K562 (cell line): ENCODE measurements around the gene ATG4D. TPM values are rescaled to one million over a fixed set of nuclear protein-coding genes. Genes with fewer than 3 reads are reported as not detected.

Source experiments
- ATAC-seq: fragments of 200-7000 bp; cut with Tn5 transposase; 3 replicates; pipeline ENCODE4 v1.9.1; 2020; ENCODE audit warnings: moderate library complexity
- BruUV-seq: library from RNA; stranded (reverse); fragments of 400-500 nt; replicated peaks from 2 replicates; lab custom pipeline; 2021; lab: Mats Ljungman, UMichigan
- CTCF ChIA-PET: fragments of 300-600 bp; formaldehyde crosslinking; extraction: SDS; loops from one replicate; lab custom pipeline; 2021; ENCODE audit warnings: low intra/inter-chr PET ratio; lab: Yijun Ruan, JAX
- POLR2A ChIA-PET: fragments of 300-600, 350-650 bp; sonication (Branson Sonifier 250); formaldehyde crosslinking; extraction: SDS; loops from one replicate; lab custom pipeline; 2021; ENCODE audit warnings: antibody characterized with exemption, inconsistent platforms; lab: Yijun Ruan, JAX
- DNase-seq, 4 experiments: peaks; one replicate each; pipeline versions ENCODE4 v3.0.0 to v3.0.0-alpha.2; 2011 to 2018; ENCODE audit warnings: low spot score in 3 of 4, mixed read lengths in 3 of 4; ENCODE audit errors: extremely low read depth in 1 of 4
- FAIRE-seq: peaks from 2 replicates; lab custom pipeline; 2011; peaks lifted over from hg19 to GRCh38; lab: Jason Lieb, UNC
- H2AFZ ChIP-seq: 2 replicates; pipeline ENCODE4 v1.6.0; 2011; ENCODE audit warnings: low read depth, low read length, control low read depth, inconsistent platforms
- H3K27ac ChIP-seq: fragments of 200-600 bp; 3 replicates; pipeline ENCODE4 v1.8.0; 2011; ENCODE audit warnings: low read depth, mild to moderate bottlenecking, control low read depth, inconsistent platforms, low read length, moderate library complexity, mixed read lengths; ENCODE audit errors: extremely low read depth
- H3K27me3 ChIP-seq, 2 experiments: fragments of 300-600 bp in 1 of 2; 2 replicates in 1 of 2; 3 replicates in 1 of 2; pipeline versions ENCODE4 v1.6.0 to v1.8.0; 2011; ENCODE audit warnings: inconsistent platforms in 2 of 2, low read length in 2 of 2, mild to moderate bottlenecking in 1 of 2, mixed read lengths in 1 of 2, moderate library complexity in 1 of 2; ENCODE audit not compliant: control insufficient read depth in 2 of 2, insufficient read depth in 2 of 2
- H3K36me3 ChIP-seq: fragments of 300-600 bp; 3 replicates; pipeline ENCODE4 v1.8.0; 2011; ENCODE audit warnings: mild to moderate bottlenecking, low read length, inconsistent platforms; ENCODE audit not compliant: control insufficient read depth, insufficient read depth
- H3K4me1 ChIP-seq, 2 experiments: fragments of 200-600 bp in 1 of 2; replicated peaks in 1 of 2; 2 replicates in 1 of 2; 3 replicates in 1 of 2; pipeline versions ENCODE4 v1.5.1 to v1.8.0; 2011; ENCODE audit warnings: inconsistent platforms in 2 of 2, low read length in 2 of 2, mild to moderate bottlenecking in 1 of 2, mixed read lengths in 1 of 2, moderate library complexity in 1 of 2; ENCODE audit not compliant: control insufficient read depth in 2 of 2, insufficient read depth in 2 of 2
- H3K4me2 ChIP-seq: 2 replicates; pipeline ENCODE4 v1.6.1; 2011; ENCODE audit warnings: low read length, control low read depth, inconsistent platforms, mixed read lengths; ENCODE audit not compliant: insufficient read depth
- H3K4me3 ChIP-seq: fragments of 200-600 bp; sonication (generic), shearing (Covaris generic); 2 replicates; pipeline ENCODE4 v1.5.1; 2016; ENCODE audit warnings: control low read depth, inconsistent platforms
- H3K79me2 ChIP-seq: fragments of 200-600 bp; 3 replicates; pipeline ENCODE4 v1.8.0; 2011; ENCODE audit warnings: low read length, inconsistent platforms; ENCODE audit not compliant: control insufficient read depth, insufficient read depth
- H3K9ac ChIP-seq, 2 experiments: 2 replicates each; pipeline versions ENCODE4 v1.6.0 to v1.6.1; 2011; ENCODE audit warnings: low read depth in 2 of 2, low read length in 2 of 2, control low read depth in 1 of 2, inconsistent platforms in 1 of 2, mild to moderate bottlenecking in 1 of 2, mixed read lengths in 1 of 2; ENCODE audit not compliant: insufficient read depth in 1 of 2
- H3K9me1 ChIP-seq: one replicate; pipeline ENCODE4 v1.6.0; 2011; ENCODE audit warnings: inconsistent platforms, mild to moderate bottlenecking, low read length, moderate library complexity; ENCODE audit not compliant: control insufficient read depth, insufficient read depth
- H3K9me3 ChIP-seq: replicated peaks from 2 replicates; pipeline ENCODE4 v1.5.1; 2011; ENCODE audit warnings: low read depth, low read length, inconsistent platforms; ENCODE audit not compliant: control insufficient read depth, insufficient read depth
- H4K20me1 ChIP-seq: replicated peaks from 2 replicates; pipeline ENCODE4 v1.6.1; 2011; ENCODE audit warnings: low read length, inconsistent platforms, mixed read lengths; ENCODE audit not compliant: control insufficient read depth, insufficient read depth
- JUN ChIP-seq, 2 experiments: sonication (generic) in 1 of 2; formaldehyde crosslinking in 1 of 2; IDR thresholded peaks; 2 replicates each; pipeline versions ENCODE4 v1.6.1 to v1.8.0; 2012 to 2022; ENCODE audit warnings: borderline replicate concordance in 2 of 2, mild to moderate bottlenecking in 2 of 2, improper control_type of control experiment in 1 of 2, low read depth in 1 of 2, low read length in 1 of 2, missing genetic modification reagents in 1 of 2
- SETDB1 ChIP-seq: IDR thresholded peaks from one replicate; pipeline ENCODE4 v1.6.1; 2012; ENCODE audit warnings: low read length, control low read depth, inconsistent platforms
- ZNF316 ChIP-seq: fragments of 450-650 bp; IDR thresholded peaks from 2 replicates; pipeline ENCODE4 v1.6.1; 2016
- WGBS: fragments of 100-300 bp; shearing (Covaris generic); methylation state at CpG from one replicate; pipeline ENCODE4 v1.1.6; 2016; ENCODE audit warnings: low coverage, mixed read lengths; ENCODE audit not compliant: insufficient coverage; ENCODE audit errors: missing lambda C conversion rate; 5-methylcytosine and 5-hydroxymethylcytosine counted together
- in situ Hi-C: fragments of 300-500 bp; cut with MboI; formaldehyde crosslinking; loops from 4 replicates; pipeline ENCODE4 v1.15.0; 2018; ENCODE audit warnings: inconsistent platforms, mixed read lengths
- intact Hi-C: fragments of 100-400 bp; cut with micrococcal nuclease; formaldehyde crosslinking; loops from 2 replicates; pipeline ENCODE4 v1.14.2; 2022
- polyA plus RNA-seq, 8 experiments: library from polyadenylated mRNA; depleted of rRNA in 4 of 8; stranded (reverse) in 5 of 8; unstranded in 3 of 8; fragments of >200 nt; fragmentation: Nextera tagmentation in 2 of 8; fragmentation: Illumina TruSeq in 1 of 8; extraction: Ambion mirVana in 2 of 8; extraction: Trizol in 1 of 8; gene quantifications; 2 replicates each; pipeline versions ENCODE4 v1.2.1 to v1.2.3, GENCODE V29; 2011 to 2014; ENCODE audit warnings: inconsistent platforms in 1 of 8, missing spikeins in 1 of 8
- total RNA-seq, 7 experiments: library from RNA; depleted of rRNA in 6 of 7; stranded (reverse); fragments of >200 nt in 6 of 7; fragmentation: Illumina TruSeq in 2 of 7; extraction: Trizol in 2 of 7; gene quantifications; 2 replicates each; pipeline versions ENCODE4 v1.2.1 to v1.2.3, GENCODE V29; 2011 to 2021; ENCODE audit warnings: low replicate concordance in 1 of 7
- TF ChIP-seq, protein P1 (sequence below): fragments of 250-450 bp; sonication (Bioruptor Pico); IDR thresholded peaks from 2 replicates; pipeline ENCODE4 v1.5.0; 2020; ENCODE audit warnings: mild to moderate bottlenecking, borderline replicate concordance
- TF ChIP-seq, protein P2 (sequence below): fragments of 250-450 bp; sonication (Bioruptor Pico); IDR thresholded peaks from 2 replicates; pipeline ENCODE4 v1.5.0; 2022; ENCODE audit warnings: mild to moderate bottlenecking

Gene ATG4D
- total and polyA plus RNA-seq, 9 of the 15 experiments (the other 6 are each of a cell fraction or from before 2014, with no cell fraction given) = 0.51 to 66.1 (median 22.9) TPM

DNA sequence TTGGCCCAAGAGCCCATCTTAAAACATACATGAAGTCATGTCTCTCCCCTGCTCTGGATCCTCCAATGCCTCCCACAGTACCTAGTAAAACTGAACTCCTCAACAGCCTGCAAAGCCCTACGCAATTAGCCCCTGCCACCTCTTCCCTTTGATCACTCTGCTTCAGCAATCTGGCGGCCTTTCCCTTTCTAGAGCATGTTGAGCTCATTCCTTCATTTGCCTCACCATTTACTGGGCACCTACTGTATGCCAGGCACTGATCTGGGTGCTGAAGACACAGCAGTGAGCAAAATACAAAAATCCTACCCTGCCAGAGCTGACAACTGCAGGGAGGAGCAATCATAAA, 43.5 kb upstream of the ATG4D start:
- no peaks in the 10 kb centered on the region for H3K27me3 ChIP-seq
- CTCF ChIA-PET = no interaction called here
- in situ Hi-C loops = no loop called here
- H3K9me3 ChIP-seq = no peaks in the 10 kb centered on the region
- H2AFZ ChIP-seq = no peak overlapping the region
- H3K4me3 ChIP-seq = no peak overlapping the region
- H3K4me1 ChIP-seq = peaks cover 3 to 44% of the 10 kb centered on the region in 2 experiments; a peak in 4 of 5 replicates
- POLR2A ChIA-PET = interaction anchor here (0.6 to 2.2 kb wide), 8 partner anchors 8 to 304 kb away, joined by 3 to 8 read pairs (median 4); no protein-coding TSS in a partner anchor
- no peak overlapping the region for H3K4me2 ChIP-seq
- DNase-seq = no peak
- intact Hi-C loops = no loop called here
- peak overlapping the region in 1 of 2 experiments; percentile 29; a peak in 1 of 4 replicates for H3K9ac ChIP-seq
- H3K9me1 ChIP-seq = no peaks in the 10 kb centered on the region
- no peak for ATAC-seq
- no peak for FAIRE-seq
- H3K79me2 ChIP-seq = peaks cover 81% of the 10 kb centered on the region
- BruUV-seq = no TSS peak
- WGBS = 96% methylated on average over 2 of the region's 2 CpGs
- no peak for TF ChIP-seq JUN (IDR thresholded peaks at IDR 0.05; ENCODE audit: borderline replicate concordance, low read depth, low read length)
- TF ChIP-seq JUN (CRISPR knock-in tag; IDR thresholded peaks at IDR 0.05; ENCODE audit: borderline replicate concordance) = no peak
- TF ChIP-seq, protein P1, sequence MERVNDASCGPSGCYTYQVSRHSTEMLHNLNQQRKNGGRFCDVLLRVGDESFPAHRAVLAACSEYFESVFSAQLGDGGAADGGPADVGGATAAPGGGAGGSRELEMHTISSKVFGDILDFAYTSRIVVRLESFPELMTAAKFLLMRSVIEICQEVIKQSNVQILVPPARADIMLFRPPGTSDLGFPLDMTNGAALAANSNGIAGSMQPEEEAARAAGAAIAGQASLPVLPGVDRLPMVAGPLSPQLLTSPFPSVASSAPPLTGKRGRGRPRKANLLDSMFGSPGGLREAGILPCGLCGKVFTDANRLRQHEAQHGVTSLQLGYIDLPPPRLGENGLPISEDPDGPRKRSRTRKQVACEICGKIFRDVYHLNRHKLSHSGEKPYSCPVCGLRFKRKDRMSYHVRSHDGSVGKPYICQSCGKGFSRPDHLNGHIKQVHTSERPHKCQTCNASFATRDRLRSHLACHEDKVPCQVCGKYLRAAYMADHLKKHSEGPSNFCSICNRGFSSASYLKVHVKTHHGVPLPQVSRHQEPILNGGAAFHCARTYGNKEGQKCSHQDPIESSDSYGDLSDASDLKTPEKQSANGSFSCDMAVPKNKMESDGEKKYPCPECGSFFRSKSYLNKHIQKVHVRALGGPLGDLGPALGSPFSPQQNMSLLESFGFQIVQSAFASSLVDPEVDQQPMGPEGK (CRISPR knock-in tag) = no peak
- no peak for TF ChIP-seq ZNF316
- TF ChIP-seq, protein P2, sequence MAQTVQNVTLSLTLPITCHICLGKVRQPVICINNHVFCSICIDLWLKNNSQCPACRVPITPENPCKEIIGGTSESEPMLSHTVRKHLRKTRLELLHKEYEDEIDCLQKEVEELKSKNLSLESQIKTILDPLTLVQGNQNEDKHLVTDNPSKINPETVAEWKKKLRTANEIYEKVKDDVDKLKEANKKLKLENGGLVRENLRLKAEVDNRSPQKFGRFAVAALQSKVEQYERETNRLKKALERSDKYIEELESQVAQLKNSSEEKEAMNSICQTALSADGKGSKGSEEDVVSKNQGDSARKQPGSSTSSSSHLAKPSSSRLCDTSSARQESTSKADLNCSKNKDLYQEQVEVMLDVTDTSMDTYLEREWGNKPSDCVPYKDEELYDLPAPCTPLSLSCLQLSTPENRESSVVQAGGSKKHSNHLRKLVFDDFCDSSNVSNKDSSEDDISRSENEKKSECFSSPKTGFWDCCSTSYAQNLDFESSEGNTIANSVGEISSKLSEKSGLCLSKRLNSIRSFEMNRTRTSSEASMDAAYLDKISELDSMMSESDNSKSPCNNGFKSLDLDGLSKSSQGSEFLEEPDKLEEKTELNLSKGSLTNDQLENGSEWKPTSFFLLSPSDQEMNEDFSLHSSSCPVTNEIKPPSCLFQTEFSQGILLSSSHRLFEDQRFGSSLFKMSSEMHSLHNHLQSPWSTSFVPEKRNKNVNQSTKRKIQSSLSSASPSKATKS (CRISPR knock-in tag) = no peak
- TF ChIP-seq SETDB1 = no peak
- H3K36me3 ChIP-seq = peaks cover 54% of the 10 kb centered on the region
- H4K20me1 ChIP-seq = peaks cover 3% of the 10 kb centered on the region; the same call in 1 of the 2 replicates
- no peak overlapping the region; the same call in 2 of the 3 replicates for H3K27ac ChIP-seq
